ENCODE results near the gene PAK5. TPM values are rescaled to one million over a fixed set of nuclear protein-coding genes. Genes with fewer than 3 reads are reported as not detected.
A peak's percentile ranks its signal among the peaks of the same experiment; 100 is the strongest.

The PAK5 gene
- polyA plus RNA-seq, 1 of the 3 experiments (the other 2 are of a cell fraction): 0.03 TPM

DNA sequence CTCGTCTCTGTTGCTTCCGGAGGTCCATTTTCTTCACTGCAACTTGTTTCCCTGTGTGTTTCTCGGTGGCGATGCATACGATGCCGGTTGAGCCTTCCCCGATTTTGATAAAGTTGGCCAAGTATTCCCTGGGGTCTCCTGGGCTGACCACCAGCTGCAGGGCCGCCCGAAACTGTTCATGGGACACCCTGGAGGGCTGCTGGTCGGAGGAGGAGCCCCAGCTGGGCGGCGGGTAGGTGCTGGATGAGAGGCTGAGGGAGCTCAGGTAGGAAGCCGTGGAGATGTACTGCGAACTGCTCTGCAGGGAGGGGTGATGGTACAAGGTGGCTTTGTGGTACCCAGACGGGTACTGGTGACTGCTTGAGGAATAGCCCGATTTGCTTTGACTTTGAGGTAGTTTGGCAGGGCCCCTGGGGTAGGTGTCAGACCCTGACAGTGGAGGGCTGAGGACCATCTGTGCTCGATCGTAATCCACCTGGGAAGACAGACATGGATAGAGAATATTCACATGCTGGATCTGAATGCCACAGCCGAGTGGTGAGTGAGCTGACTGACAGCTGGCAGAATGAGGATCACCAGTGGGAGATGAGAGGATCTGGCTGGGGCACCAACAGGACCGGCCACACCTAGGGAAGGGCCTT is 272.8 kb downstream of the PAK5 start (continued):
- no peak for TF ChIP-seq RFX5 (IDR thresholded peaks at IDR 0.05; ENCODE audit: low read length)
- no peak for TF ChIP-seq RCOR1 (IDR thresholded peaks at IDR 0.05; ENCODE audit: low read length)
- no peak for TF ChIP-seq TAF1 (IDR thresholded peaks at IDR 0.05; ENCODE audit: borderline replicate concordance, low read depth, low read length)
- TF ChIP-seq EP300 (IDR thresholded peaks at IDR 0.05; ENCODE audit: borderline replicate concordance in 1 of 2, low read depth in 1 of 2, low read length in 1 of 2): no peak

DNA sequence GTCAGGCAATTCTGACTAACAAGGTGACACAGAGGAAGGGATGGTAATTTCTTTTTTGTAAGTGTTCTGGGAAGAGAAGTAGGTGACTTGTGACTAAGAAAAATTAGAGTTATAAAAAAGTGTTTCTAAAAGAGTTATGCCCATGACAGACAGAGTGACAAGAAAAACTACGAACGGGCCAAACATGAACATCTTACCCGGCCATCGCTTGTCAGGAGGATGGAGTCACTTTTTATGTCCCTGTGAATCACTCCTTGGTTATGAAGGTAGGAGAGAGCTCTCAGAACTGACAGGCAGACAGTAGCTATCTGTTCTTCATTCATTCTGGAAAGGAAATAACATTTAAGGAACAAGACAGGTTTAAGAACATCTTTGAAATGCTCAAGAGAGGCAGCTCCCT is 281.5 kb downstream of the PAK5 start:
- Histone ChIP-seq H3K4me3 (ENCODE audit: low read depth in 2 of 2, low read length in 1 of 2) (no peak overlapping the region), H3K27me3 (ENCODE audit: insufficient read depth) (no peaks in the 10 kb centered on the region), H3K9me3 (no peaks in the 10 kb centered on the region), H3K9me2 (no peaks in the 10 kb centered on the region), H3K9ac (no peak overlapping the region), H3K4me2 (no peak overlapping the region), H2AFZ (ENCODE audit: low read depth) (no peak overlapping the region), H3K4me1 (ENCODE audit: control insufficient read depth in 1 of 2, insufficient read depth in 2 of 2, low read depth in 1 of 2, low read length in 1 of 2) (peaks cover 0 to 2% of the 10 kb centered on the region in 2 experiments; a peak in 1 of 4 replicates), H3K27ac (ENCODE audit: low read depth in 2 of 2, low read length in 1 of 2) (no peak overlapping the region), H3F3A (replicated peaks; ENCODE audit: insufficient read depth) (peaks cover 2% of the 10 kb centered on the region), H4K20me1 (ENCODE audit: insufficient read depth) (no peaks in the 10 kb centered on the region), H3K36me3 (replicated peaks in 1 of 2; ENCODE audit: control insufficient read depth in 1 of 2, insufficient read depth in 2 of 2, low read length in 1 of 2) (no peaks in the 10 kb centered on the region), H3K79me2 (ENCODE audit: insufficient read depth) (no peaks in the 10 kb centered on the region)
- POLR2A ChIA-PET: no interaction called here
- 72% methylated on average over 4 of the region's 4 CpGs for WGBS (ENCODE audit: low lambda C conversion rate)
- CTCF ChIA-PET: no interaction called here
- no peak for DNase-seq
- no peak for TF ChIP-seq ELF1 (IDR thresholded peaks at IDR 0.05)
- TF ChIP-seq, protein P1, sequence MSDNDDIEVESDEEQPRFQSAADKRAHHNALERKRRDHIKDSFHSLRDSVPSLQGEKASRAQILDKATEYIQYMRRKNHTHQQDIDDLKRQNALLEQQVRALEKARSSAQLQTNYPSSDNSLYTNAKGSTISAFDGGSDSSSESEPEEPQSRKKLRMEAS (IDR thresholded peaks at IDR 0.05; ENCODE audit: low read depth): no peak

DNA sequence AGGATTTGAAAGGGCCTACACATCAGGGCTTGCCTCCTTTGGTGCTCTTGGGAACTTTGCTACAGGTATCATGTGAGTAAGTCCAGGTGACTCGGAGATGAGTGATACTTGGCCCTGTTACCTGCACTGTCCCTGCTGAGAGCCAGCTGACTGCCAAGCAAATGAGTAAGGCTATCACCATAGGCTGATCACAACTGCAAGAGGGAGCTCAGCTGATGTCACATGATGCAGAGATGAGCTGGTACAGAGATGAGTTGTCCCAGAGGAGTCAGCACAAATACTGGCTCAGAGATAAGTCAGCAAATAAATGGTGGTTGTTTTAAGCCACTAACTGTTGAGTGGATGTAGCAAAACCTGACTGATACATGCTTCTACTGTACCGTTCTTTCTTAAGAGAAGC is 283.1 kb downstream of the PAK5 start:
- no peak for DNase-seq
- Histone ChIP-seq H3K27ac (ENCODE audit: low read depth in 2 of 2, low read length in 1 of 2) (no peak overlapping the region), H3K27me3 (ENCODE audit: insufficient read depth) (no peaks in the 10 kb centered on the region), H3K4me1 (ENCODE audit: control insufficient read depth in 1 of 2, insufficient read depth in 2 of 2, low read depth in 1 of 2, low read length in 1 of 2) (peaks cover 5 to 7% of the 10 kb centered on the region in 2 experiments; a peak in 2 of 4 replicates), H3K9me2 (no peaks in the 10 kb centered on the region), H3K9ac (no peak overlapping the region), H3K9me3 (no peaks in the 10 kb centered on the region), H4K20me1 (ENCODE audit: insufficient read depth) (no peaks in the 10 kb centered on the region), H3K4me3 (ENCODE audit: low read depth in 2 of 2, low read length in 1 of 2) (no peak overlapping the region), H3K79me2 (ENCODE audit: insufficient read depth) (no peaks in the 10 kb centered on the region), H2AFZ (ENCODE audit: low read depth) (no peak overlapping the region), H3K4me2 (no peak overlapping the region), H3K36me3 (replicated peaks in 1 of 2; ENCODE audit: control insufficient read depth in 1 of 2, insufficient read depth in 2 of 2, low read length in 1 of 2) (no peaks in the 10 kb centered on the region), H3F3A (replicated peaks; ENCODE audit: insufficient read depth) (peaks cover 4% of the 10 kb centered on the region)
- CTCF ChIA-PET: interaction anchor here (1.2 kb wide), 1 partner anchor 535 kb away, joined by 3 read pairs; no protein-coding TSS in a partner anchor
- POLR2A ChIA-PET: no interaction called here
- WGBS (ENCODE audit: low lambda C conversion rate): 73% methylated on average over 2 of the region's 2 CpGs
- TF ChIP-seq, protein P1 (IDR thresholded peaks at IDR 0.05; ENCODE audit: low read depth): no peak
- TF ChIP-seq TAF1 (IDR thresholded peaks at IDR 0.05; ENCODE audit: borderline replicate concordance, low read depth, low read length): no peak
- TF ChIP-seq FOXM1 (IDR thresholded peaks at IDR 0.05; ENCODE audit: low read depth): no peak
- TF ChIP-seq EP300 (IDR thresholded peaks at IDR 0.05; ENCODE audit: borderline replicate concordance in 1 of 2, low read depth in 1 of 2, low read length in 1 of 2): no peak
- TF ChIP-seq POLR2AphosphoS5 (IDR thresholded peaks at IDR 0.05; ENCODE audit: low read depth, low read length): no peak
- TF ChIP-seq, protein P2, sequence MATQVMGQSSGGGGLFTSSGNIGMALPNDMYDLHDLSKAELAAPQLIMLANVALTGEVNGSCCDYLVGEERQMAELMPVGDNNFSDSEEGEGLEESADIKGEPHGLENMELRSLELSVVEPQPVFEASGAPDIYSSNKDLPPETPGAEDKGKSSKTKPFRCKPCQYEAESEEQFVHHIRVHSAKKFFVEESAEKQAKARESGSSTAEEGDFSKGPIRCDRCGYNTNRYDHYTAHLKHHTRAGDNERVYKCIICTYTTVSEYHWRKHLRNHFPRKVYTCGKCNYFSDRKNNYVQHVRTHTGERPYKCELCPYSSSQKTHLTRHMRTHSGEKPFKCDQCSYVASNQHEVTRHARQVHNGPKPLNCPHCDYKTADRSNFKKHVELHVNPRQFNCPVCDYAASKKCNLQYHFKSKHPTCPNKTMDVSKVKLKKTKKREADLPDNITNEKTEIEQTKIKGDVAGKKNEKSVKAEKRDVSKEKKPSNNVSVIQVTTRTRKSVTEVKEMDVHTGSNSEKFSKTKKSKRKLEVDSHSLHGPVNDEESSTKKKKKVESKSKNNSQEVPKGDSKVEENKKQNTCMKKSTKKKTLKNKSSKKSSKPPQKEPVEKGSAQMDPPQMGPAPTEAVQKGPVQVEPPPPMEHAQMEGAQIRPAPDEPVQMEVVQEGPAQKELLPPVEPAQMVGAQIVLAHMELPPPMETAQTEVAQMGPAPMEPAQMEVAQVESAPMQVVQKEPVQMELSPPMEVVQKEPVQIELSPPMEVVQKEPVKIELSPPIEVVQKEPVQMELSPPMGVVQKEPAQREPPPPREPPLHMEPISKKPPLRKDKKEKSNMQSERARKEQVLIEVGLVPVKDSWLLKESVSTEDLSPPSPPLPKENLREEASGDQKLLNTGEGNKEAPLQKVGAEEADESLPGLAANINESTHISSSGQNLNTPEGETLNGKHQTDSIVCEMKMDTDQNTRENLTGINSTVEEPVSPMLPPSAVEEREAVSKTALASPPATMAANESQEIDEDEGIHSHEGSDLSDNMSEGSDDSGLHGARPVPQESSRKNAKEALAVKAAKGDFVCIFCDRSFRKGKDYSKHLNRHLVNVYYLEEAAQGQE (IDR thresholded peaks at IDR 0.05; ENCODE audit: low read depth, low read length): no peak
- TF ChIP-seq, protein P3, sequence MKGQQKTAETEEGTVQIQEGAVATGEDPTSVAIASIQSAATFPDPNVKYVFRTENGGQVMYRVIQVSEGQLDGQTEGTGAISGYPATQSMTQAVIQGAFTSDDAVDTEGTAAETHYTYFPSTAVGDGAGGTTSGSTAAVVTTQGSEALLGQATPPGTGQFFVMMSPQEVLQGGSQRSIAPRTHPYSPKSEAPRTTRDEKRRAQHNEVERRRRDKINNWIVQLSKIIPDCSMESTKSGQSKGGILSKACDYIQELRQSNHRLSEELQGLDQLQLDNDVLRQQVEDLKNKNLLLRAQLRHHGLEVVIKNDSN (IDR thresholded peaks at IDR 0.05; ENCODE audit: borderline replicate concordance, low read depth): peak; percentile 80
- TF ChIP-seq RXRA (IDR thresholded peaks at IDR 0.05; ENCODE audit: borderline replicate concordance, low read depth): no peak
- TF ChIP-seq, protein P4, sequence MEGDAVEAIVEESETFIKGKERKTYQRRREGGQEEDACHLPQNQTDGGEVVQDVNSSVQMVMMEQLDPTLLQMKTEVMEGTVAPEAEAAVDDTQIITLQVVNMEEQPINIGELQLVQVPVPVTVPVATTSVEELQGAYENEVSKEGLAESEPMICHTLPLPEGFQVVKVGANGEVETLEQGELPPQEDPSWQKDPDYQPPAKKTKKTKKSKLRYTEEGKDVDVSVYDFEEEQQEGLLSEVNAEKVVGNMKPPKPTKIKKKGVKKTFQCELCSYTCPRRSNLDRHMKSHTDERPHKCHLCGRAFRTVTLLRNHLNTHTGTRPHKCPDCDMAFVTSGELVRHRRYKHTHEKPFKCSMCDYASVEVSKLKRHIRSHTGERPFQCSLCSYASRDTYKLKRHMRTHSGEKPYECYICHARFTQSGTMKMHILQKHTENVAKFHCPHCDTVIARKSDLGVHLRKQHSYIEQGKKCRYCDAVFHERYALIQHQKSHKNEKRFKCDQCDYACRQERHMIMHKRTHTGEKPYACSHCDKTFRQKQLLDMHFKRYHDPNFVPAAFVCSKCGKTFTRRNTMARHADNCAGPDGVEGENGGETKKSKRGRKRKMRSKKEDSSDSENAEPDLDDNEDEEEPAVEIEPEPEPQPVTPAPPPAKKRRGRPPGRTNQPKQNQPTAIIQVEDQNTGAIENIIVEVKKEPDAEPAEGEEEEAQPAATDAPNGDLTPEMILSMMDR (IDR thresholded peaks at IDR 0.05): no peak
- TF ChIP-seq, protein P5, sequence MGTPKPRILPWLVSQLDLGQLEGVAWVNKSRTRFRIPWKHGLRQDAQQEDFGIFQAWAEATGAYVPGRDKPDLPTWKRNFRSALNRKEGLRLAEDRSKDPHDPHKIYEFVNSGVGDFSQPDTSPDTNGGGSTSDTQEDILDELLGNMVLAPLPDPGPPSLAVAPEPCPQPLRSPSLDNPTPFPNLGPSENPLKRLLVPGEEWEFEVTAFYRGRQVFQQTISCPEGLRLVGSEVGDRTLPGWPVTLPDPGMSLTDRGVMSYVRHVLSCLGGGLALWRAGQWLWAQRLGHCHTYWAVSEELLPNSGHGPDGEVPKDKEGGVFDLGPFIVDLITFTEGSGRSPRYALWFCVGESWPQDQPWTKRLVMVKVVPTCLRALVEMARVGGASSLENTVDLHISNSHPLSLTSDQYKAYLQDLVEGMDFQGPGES (IDR thresholded peaks at IDR 0.05; ENCODE audit: low read depth, low read length): no peak
- TF ChIP-seq MXI1 (IDR thresholded peaks at IDR 0.05; ENCODE audit: low read depth, low read length): no peak
- TF ChIP-seq TCF12 (IDR thresholded peaks at IDR 0.05): peak; percentile 26; the same call in 1 of the 2 replicates

All from SK-N-SH (cell line).